Measurements from ENCODE around the gene TSSK6.
A peak's percentile ranks its signal among the peaks of the same experiment; 100 is the strongest.

TSSK6 gene

DNA sequence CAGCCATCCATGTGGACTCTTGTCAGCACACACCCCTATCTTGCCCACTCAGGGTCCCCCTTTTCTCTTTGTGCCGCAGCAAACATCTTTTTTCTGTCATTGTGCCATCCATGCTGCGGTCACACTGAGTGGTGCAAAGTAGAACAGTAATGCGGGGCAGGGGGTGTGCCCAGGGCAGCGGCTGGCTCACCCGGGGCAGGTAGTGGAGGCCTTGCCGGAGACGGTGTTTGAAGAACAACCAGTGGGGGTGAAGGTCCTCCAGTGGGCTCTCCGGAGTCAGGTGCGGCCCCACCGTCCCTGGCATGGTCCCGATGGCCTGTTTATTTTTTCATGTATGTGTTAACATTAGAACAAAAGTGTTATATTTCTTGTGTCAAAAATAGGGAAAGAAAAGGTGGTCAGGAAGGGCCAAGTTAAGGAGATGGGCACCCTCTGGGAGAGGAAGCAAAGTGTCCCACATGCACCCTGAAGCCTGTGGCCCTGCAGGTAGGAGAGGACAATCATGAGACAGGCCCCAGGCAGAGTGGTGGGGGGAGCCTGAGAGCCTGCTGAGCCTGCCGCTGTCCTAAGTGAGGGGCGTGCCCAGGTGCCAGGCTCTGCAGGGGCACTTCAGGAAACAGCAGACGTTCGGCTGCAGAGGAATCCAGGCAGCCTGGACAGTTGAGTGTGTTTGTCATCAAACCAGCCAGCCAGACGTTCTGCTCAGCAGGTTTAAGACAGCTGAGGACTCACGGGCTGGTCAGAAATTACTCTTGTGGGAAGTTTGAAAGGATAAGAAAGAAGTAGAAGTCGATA, 12.3 kb downstream of the TSSK6 start:
- no peak for DNase-seq

- DNase-seq = no peak
These were observed 13.1 kb downstream of the TSSK6 start for GRCh38 chr19:19502281-19502680.

DNA sequence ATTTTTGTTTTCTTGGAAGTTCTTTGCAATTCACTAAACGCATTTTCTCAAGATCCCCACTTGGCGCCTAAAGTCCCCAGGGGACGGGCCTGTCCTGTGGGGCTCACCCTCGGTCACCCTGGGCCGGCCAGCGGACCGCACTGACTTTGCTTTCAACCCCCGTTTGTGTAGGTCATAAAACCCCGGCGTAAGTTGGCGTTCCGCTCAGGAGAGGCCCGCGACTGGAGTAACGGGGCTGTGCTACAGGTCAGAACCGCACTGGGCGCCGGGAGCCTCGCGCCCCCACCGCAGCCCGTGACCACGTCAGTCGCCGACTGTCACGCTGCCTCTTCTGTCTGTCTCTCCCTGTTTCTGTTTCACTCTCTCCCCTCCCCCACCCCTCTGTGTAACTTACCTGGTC, 13.6 kb downstream of the TSSK6 start:
- no peak for DNase-seq

GRCh38 chr19:19500975-19501644, 14.2 kb downstream of the TSSK6 start:
- DNase-seq = no peak

DNA sequence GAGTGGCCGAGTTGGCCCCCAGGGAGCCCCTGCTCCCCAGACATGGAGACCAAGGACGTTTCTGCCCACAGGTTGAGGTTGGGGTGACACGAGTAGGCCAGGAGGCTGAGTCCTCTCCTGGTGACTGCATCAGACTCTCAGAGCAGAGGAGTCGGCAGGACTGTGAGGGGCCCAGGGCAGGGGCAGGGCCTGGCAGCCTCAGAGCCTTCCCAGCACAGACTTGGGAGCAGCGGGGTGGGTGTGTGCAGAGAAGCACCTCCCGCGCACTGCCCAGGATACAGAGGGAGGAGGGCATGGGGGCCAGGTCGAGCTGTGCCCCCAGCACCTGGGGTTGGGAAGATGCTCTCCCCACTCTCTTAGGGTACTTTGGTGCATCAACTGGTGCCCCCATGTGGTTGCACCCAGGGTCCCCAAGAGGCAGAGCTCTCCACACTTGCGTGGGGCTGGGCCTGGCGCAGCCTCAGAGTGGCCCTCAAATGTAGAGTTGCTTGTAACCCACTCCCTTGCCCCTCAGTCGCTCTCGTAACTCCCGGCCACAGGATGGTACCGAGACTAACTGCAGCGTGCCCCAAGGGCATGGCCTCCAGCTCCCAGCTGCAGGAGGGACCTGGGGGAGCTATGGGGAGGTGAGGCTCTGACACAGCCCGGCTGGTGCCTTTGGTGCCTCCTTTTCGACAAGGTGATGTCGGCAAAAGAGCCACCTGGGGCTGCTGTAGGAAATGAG, 15.9 kb downstream of the TSSK6 start:
- no peak for DNase-seq

- DNase-seq = no peak
These were observed 16.9 kb downstream of the TSSK6 start for GRCh38 chr19:19498255-19498991.

- DNase-seq = no peak
These were observed 19.4 kb downstream of the TSSK6 start for GRCh38 chr19:19495614-19496603.

- no peak for DNase-seq
These were observed 21.4 kb downstream of the TSSK6 start for GRCh38 chr19:19493841-19494546.

- DNase-seq = no peak
These were observed 23.2 kb downstream of the TSSK6 start for GRCh38 chr19:19492026-19492610.

DNA sequence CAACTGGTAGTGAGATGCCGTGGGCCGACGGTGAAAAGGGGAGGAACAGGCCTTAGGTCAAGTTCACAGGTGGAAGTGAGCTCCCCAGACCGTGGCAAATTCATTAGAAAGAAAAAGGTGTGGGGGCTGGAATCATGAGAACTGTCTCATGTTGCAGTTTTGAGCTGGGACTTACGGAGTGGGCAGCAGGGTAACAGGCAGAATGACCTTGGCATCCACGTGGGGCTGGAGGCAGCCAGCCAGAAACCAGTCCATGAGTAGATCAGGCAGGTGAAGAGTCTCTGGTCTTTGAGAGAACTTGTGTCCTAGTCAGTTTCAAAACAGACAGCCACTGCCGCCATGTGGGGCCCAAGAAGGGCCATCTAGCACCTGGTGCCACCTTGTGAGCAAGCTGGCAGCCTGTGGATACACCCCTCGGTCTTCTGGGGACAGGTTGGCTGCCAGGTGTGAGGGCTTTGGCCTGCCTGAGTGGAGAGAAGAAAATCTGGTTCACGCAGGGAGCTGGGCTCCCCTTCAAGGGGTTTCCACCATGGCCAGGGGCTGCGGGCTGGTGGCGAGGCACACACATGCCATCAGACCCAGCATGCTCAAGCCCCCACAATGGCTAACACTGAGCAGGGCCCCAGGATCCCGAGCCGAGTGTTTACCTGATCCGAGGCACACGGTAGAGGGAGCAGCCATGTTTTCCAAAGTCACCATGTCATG, 23.9 kb downstream of the TSSK6 start:
- no peak for DNase-seq

DNA sequence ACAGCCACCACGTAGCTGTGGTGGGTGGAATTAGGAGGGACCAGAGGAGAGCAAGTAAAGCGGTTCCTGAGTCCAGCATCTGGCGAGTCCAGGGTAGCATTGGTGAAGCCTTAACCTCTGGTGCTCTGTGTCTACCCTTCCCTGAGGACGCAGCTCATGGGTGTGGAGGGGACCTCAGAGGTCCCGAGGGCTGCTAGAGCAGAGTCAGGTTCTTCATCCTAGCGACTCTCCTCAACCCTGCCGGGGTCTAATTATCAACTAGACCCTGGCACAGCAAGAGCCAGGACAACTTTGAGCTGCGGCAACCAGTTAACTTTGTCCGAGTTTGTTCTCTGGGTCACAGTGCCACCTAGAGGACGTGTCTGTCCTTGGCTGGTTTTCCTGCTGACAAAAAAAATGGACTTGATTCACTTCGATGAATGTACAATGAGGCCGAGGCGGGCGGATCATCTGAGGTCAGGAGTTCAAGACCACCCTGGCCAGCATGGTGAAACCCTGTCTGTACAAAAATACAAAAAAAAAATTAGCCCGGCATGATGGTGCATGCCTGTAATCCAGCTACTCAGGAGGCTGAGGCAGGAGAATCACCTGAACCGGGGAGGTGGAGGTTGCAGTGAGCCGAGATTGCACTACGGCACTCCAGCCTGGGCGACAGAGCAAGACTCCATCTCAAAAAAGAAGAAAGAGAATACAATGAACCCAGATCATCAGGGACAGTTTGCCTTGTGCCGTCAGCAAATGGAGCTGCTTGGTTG, 25.0 kb downstream of the TSSK6 start:
- DNase-seq = peak; percentile 54

GRCh38 chr19:19489804-19490204, 25.5 kb downstream of the TSSK6 start:
- DNase-seq = no peak

DNA sequence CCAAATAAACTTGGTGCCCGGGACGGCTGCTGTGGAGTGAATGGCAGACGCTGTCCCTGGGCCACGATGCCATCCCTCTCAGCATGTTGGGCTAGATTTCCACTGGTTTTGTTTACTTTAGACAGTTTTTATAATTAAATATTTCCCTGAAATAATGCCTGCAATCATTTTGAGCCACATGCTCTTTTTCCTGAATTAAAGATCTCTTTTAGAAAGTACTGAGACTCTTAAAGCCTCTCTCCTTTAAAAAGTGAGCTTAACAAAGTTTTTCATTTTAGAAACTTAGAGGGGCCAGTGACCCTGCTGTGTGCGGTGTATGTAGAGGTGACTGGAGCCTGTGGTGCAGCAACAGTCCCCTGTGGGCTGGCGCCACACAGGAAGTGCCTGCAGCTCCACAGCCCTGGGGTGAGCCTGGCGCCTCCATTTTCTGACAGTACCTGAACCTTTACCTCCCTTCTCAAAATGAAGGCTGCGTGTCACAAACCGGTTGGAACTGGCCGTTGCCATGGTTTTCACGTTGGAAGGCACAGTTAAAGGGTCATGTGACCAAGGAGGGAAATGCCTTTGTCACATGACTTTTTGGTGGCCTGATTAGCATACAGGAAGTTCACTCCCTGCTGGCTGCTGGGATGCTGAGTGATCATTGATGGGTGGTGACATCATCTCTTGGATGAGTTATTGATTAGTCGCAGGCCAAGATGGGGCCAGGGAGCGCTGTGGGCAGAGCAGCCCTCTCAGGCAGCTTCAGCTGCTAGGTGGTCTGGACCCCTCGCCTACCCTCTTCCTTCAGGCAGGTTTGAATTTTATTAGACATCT, 26.3 kb downstream of the TSSK6 start:
- DNase-seq = peak; percentile 90

DNA sequence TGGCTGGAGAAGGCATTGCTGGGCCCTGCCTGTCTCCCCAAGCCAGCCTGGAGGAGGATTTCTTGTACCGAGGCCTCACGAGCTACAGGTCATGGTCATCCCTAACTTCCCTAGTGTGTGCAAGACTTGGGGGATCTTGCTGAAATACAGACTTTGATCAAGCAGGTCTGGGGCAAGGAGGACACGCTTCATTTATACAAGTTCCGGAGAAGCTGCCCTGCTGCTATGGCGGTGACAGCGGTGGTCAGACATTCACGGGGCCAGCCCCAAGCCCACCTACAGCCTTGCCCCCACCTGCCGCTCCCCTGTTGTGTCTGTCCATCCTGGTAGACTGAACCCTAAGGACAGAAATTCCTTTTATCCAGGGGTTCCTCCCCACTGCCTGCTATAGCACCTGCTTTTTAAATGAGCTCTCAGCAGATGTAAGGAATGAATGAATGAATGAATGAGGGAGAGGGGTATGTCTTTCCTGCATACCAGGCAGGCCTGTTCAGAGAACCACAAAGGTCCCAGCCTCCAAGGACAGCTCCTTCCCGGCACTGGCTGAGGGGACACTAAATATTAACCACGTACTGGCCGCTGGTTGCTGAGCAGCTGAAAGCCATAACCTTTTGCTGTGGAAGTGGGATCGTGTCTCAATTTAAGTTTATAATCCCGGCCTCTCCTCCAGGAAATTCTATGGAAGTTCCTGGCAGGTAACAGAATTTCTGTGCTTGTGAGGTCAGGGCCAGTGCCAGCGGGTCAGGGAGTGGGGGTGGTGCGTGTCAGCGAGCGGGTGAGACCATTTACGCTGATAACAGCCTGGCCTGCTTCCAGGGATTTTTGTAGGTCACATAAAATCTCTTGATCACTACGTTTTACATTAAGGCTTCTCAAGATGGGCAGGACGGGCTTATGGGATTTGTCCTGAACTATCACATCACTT, 27.1 kb downstream of the TSSK6 start:
- DNase-seq = no peak

DNA sequence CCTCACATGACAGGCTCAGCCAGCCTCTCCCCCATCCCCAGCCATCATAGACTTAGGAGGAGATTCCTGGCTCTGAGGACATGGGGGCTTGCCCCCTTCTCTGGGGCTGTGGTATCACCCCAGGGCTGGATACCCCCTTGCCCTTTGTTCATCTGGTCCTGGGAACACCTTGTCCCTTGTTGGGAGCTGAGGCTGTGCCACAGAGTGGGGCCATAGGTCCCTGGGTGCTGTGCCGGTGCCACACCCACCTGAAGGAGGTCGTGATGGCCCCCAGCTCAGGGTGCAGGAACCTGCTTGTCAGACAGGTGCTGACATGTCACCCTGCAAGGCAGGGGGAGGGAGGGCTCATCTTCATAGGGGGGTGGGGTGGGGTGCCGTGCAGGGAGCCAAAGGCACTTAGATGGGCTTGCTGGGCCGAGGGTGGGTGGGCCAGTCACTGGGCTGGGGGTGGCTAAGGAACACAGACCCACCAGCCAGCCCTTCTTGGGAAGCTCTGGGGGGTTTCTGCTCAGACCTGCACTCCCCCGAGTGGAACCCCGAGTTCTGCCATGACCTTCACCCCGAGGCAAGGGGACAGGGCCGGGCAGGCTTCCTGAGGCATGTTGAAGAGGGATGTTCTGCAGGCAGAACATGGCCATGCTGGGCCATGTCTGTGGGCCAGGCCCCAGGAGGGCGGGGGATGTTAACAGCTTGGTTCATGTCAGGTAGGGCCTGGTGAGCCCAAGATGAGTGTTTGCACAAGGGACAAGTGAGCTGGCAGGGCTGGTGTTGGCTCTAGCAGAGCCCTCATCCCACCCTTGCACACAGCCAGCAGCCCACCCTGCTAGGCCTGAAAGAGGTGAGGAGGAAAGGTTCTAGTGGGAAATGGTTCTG, 28.0 kb downstream of the TSSK6 start:
- DNase-seq = no peak

Measured in amniotic stem cell (primary cell).